ENCODE results near the gene C11orf71. TPM values are rescaled to one million over a fixed set of nuclear protein-coding genes. Genes with fewer than 3 reads are reported as not detected.

The C11orf71 gene
- total RNA-seq, result 10 to 100 TPM in 3 of 4 donors, 1 to 10 TPM in 1; 9.7 to 13.3 (median 11.8) TPM

GRCh38 chr11:114400216-114400914 is at the start of gene C11orf71, which contains the start of gene RBM7:
Gene C11orf71, minus strand, starts transcription at chr11:114400511. Its CDS starts 180 bp downstream, at chr11:114400331.
Gene RBM7, plus strand, starts transcription at chr11:114400666. Its CDS starts 6 bp downstream, at chr11:114400672.
- H3K27me3 ChIP-seq, result no peaks in the 10 kb centered on the region
- peaks cover 4% of the 10 kb centered on the region for H3K36me3 ChIP-seq
- peak within 1 kb of the TSS; percentile 85 for H3K4me3 ChIP-seq
- TF ChIP-seq CTCF (IDR thresholded peaks at IDR 0.05) (no peak), POLR2AphosphoS5 (IDR thresholded peaks at IDR 0.05) (peak; percentile 87 to 92 (median 89)), POLR2A (IDR thresholded peaks at IDR 0.05) (peak; percentile 62 to 97)
- H3K4me1 ChIP-seq, result peaks cover 54% of the 10 kb centered on the region
- peak within 1 kb of the TSS; percentile 98 for H3K27ac ChIP-seq
- H3K9me3 ChIP-seq, result no peaks in the 10 kb centered on the region
- peak; percentile 98 to 99 for DNase-seq (ENCODE audit: low spot score in 2 of 2)
- WGBS, result under 1% methylated on average over 30 of the region's 65 CpGs

GRCh38 chr11:114449845-114450244 is 49.5 kb upstream of the C11orf71 start:
- Histone ChIP-seq H3K27ac (no peak overlapping the region), H3K27me3 (no peaks in the 10 kb centered on the region), H3K4me1 (peaks cover 7% of the 10 kb centered on the region), H3K4me3 (no peak overlapping the region), H3K36me3 (peaks cover 55% of the 10 kb centered on the region), H3K9me3 (no peaks in the 10 kb centered on the region)
- DNase-seq (ENCODE audit: low spot score in 2 of 2), result no peak
- WGBS, result 86% methylated on average over 6 of the region's 6 CpGs
- TF ChIP-seq CTCF (IDR thresholded peaks at IDR 0.05) (no peak), EP300 (IDR thresholded peaks at IDR 0.05) (no peak), POLR2AphosphoS5 (IDR thresholded peaks at IDR 0.05) (no peak), POLR2A (IDR thresholded peaks at IDR 0.05) (no peak)

GRCh38 chr11:114448749-114449482 is 48.6 kb upstream of the C11orf71 start:
- H3K27me3 ChIP-seq, result no peaks in the 10 kb centered on the region
- H3K27ac ChIP-seq, result no peak overlapping the region
- peaks cover 7% of the 10 kb centered on the region for H3K4me1 ChIP-seq
- no peaks in the 10 kb centered on the region for H3K9me3 ChIP-seq
- 63% methylated on average over 2 of the region's 2 CpGs for WGBS
- no peak for DNase-seq (ENCODE audit: low spot score in 2 of 2)
- no peak overlapping the region for H3K4me3 ChIP-seq
- TF ChIP-seq EP300 (IDR thresholded peaks at IDR 0.05), result no peak
- no peak for TF ChIP-seq POLR2AphosphoS5 (IDR thresholded peaks at IDR 0.05)
- peaks cover 62% of the 10 kb centered on the region for H3K36me3 ChIP-seq

GRCh38 chr11:114447892-114448291 is 47.6 kb upstream of the C11orf71 start:
- no peaks in the 10 kb centered on the region for H3K27me3 ChIP-seq
- WGBS, result 90% methylated on average over 3 of the region's 3 CpGs
- TF ChIP-seq POLR2A (IDR thresholded peaks at IDR 0.05) (no peak), POLR2AphosphoS5 (IDR thresholded peaks at IDR 0.05) (no peak), EP300 (IDR thresholded peaks at IDR 0.05) (no peak), CTCF (IDR thresholded peaks at IDR 0.05) (no peak)
- H3K4me1 ChIP-seq, result peaks cover 7% of the 10 kb centered on the region
- H3K4me3 ChIP-seq, result no peak overlapping the region
- no peak overlapping the region for H3K27ac ChIP-seq
- peaks cover 59% of the 10 kb centered on the region for H3K36me3 ChIP-seq
- DNase-seq (ENCODE audit: low spot score in 2 of 2), result no peak
- H3K9me3 ChIP-seq, result no peaks in the 10 kb centered on the region

- no peak for TF ChIP-seq EP300 (IDR thresholded peaks at IDR 0.05)
- TF ChIP-seq POLR2A (IDR thresholded peaks at IDR 0.05), result no peak
- TF ChIP-seq CTCF (IDR thresholded peaks at IDR 0.05), result no peak
- TF ChIP-seq POLR2AphosphoS5 (IDR thresholded peaks at IDR 0.05), result no peak
- no peaks in the 10 kb centered on the region for H3K27me3 ChIP-seq
- H3K9me3 ChIP-seq, result no peaks in the 10 kb centered on the region
- no peak overlapping the region for H3K27ac ChIP-seq
- no peak overlapping the region for H3K4me3 ChIP-seq
- H3K36me3 ChIP-seq, result peaks cover 57% of the 10 kb centered on the region
- WGBS, result 92% methylated on average over 2 of the region's 2 CpGs
- DNase-seq (ENCODE audit: low spot score in 2 of 2), result no peak
- peaks cover 7% of the 10 kb centered on the region for H3K4me1 ChIP-seq
Measured at GRCh38 chr11:114447444-114447843, 47.1 kb upstream of the C11orf71 start.

All from suprapubic skin (tissue), 4 donors.